Activated CD8-positive, alpha-beta memory T cell treated with anti-CD3 and anti-CD28 coated beads, Interleukin-2, amount 50 U/mL, for 48 hours (primary cell): ENCODE measurements around the gene GPX7.

ENCODE experiments used
- DNase-seq: peaks from one replicate; pipeline ENCODE4 v3.0.0-alpha.2; 2020

Gene GPX7

DNA sequence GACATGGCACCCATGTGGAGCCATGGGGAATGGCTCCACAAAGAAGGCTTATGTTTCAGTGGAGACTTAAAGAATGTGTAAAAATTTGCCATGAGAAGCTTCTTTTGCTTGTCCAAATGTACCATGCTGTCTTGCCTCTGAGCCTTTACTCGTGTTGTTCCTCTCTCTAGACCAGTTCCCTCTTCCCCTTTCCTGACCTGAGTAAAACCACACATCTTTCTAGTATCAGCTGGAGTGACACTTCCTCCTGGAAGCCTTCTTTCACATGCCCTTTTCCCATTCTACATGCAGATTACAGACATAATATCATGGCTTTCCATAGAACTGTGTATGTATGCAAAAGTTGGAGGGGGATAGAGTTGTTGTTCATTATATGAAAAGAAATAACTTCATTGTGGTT lies 13.6 kb upstream of the GPX7 start:
- DNase-seq, result no peak

DNA sequence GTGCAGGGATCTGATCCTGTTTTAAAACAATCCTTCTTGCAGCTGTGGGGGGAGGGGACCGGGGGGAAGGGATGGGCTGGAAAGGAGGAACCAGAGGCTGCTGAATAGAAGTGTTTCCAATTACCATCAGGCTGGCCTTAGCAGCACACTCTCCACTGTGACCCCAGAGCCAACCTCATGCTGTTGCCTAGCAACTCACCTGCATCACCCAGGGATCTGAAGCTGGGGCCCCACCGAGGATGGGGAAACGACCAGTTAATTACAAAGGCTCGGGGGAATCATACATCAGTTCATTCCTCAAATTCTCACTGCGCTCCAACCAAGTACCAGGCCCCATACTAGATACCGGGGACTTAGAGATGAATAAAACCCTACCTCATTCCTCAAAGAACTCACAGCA lies 11.9 kb upstream of the GPX7 start:
- no peak for DNase-seq

DNA sequence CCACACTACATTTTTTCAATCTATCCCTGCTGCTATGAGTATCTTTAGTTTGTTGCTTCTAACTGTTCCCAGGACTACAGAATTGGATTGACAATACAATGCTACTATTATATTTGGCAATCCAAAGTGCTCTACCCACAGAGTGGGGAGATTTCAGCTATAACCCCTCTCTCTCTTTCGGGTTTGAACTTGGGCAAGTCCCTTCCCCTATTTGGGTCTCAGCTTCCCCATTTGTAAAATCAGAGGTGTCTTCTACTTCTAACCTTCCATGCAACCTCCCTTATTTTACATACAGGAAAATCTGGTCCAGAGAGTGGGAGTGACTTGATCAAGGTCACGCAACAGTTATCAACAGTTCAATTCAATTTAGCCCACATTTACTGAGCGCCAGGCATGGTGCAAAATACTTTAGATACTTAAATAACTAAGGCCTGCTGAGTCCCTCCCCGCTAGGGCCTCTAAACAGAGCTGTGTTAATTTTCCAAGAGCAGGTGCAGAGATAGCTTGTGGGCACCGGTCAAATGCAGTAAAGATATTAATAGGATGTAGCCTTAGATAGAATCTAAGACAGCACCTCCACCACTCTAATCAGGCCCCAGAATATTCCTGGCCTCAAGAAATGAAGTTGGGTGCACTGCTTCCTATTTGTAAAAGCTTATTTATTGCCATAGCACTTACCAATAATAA lies 9.4 kb upstream of the GPX7 start:
- no peak for DNase-seq

DNA sequence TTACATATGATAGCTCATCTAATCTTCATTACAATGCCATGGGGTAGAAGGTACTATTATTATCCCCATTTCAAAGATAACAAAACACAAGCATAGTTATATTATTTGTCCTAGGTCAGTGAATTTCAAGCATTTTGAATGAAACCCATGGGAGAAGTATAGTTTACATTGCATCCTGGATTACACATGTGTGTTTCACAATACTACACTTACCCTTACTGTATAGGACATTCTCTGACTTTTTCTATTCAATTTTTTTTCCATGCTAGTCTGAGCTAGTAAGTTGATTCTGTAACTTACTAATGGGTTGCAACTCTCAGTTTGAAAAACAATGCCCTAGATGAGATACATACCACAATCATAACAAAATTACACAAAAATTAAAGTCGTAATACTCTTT lies 8.7 kb upstream of the GPX7 start:
- no peak for DNase-seq

DNA sequence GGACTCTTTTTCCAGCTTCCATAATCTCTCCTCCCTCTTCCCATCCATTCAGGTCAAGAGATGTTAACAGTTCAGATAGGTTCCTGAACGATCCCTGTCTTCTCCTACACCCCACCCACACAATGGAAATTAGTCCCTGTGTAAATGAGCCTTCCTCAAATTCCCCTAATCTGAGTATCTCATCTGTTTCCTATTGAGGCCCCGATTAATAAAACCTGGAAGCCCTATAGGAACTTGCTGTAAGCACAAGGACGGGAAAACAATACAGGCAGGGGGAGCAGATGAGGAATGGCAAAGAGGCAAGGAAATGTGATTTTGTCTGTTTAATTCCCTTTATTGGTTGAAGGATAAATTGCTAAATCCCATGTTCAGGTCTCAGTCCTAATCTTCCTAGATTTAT lies 7.1 kb upstream of the GPX7 start:
- DNase-seq, result no peak

DNA sequence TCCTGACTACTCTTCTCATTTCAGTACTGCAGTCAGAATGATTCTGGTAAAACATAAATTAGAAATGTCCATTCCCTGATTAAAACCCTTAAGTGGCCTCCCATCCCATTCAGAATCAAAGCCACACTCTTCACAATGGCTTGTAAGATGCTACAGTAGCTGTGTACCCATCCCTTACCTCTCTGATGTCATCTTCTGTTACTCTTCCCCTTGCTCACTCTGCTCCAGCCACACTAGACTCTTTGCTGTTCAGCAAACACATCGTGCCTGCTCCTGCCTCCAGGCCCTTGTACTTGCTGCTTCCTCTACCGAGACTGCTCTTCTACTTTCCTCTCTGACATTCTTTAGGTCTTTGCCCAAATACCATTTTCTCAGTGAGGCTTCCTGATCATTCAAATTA lies 4.3 kb upstream of the GPX7 start:
- no peak for DNase-seq

DNA sequence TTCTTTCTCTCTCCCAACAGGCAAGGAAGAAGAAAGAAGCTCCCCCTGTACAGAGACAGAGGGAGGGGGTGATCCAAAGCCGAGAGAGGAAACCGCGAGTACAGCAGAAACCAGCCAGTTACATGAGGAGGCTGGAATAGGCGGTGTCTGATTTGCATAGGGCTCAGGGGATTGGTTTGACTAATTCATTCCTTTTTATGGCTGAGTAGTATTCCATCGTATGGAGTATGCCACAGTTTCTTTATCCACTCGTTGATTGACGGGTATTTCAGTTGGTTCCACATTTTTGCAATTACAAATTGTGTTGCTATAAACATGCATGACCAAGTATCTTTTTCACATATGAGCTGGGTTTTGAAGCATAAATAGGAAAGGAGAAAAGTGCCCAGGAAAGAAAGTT lies 3.4 kb upstream of the GPX7 start:
- no peak for DNase-seq

DNA sequence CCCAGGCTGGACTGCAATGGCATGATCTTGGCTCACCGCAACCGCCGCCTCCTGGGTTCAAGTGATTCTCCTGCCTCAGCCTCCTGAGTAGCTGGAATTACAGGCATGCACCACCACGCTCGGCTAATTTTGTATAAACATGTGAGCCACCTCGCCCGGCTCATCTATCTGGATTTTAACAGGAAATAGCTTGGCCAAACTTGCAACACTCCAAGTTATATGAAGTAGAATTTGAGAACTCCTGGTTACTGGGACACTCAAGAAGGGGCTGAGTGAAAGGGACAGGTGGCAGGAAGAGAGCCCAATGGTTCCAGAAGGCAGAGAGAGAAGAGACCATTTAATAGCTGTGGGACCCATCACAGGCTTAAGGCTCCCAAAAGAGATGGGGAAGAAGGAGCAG lies 2.9 kb upstream of the GPX7 start:
- no peak for DNase-seq

DNA sequence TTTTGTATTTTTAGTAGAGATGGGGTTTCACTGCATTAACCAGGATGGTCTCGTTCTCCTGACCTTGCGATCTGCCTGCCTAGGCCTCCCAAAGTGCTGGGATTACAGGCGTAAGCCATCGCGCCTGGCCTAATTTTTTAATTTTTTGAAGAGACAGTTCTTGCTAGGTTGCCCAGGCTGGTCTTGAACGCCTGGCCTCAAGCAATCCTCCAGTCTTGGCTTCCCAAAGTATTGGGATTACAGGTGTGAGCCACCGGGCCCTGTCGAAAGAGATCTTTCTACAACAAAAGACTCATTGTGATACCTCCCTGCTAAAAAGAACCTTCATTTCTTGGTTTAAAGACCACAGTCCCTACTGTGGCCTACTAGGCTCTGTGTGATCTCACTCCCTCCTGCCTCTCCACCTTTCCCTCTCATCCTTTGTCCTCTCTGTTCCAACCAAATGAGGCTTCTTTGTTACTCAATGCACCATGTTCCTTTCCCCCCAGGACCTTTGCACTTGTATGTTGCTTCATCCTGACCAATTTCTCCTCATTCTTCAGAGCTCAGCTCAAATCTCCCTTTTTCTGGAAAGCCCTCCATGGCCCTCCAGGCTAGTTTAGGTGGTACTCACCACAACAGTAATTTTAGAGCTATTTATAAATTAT lies 1.5 kb upstream of the GPX7 start:
- no peak for DNase-seq

DNA sequence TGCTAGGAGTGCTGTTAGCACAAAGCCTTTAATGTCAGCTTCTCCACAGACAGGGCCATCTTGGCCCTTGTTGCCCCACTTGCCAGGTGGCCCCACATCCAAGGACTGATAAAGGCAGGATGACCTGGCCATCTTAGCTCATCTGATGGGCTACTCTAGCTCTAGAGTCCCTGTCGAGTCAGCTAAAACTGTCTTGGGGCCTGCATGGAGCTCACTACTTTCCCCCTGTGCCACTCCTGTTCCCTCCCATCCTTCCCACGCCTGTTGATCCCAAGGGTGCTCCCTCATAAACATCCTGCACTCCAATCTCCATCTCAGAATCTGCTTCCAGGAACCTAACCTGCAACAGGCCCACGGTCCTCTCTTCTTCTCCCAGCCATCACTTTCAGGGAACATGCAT lies 652 bp upstream of the GPX7 start:
- no peak for DNase-seq

DNA sequence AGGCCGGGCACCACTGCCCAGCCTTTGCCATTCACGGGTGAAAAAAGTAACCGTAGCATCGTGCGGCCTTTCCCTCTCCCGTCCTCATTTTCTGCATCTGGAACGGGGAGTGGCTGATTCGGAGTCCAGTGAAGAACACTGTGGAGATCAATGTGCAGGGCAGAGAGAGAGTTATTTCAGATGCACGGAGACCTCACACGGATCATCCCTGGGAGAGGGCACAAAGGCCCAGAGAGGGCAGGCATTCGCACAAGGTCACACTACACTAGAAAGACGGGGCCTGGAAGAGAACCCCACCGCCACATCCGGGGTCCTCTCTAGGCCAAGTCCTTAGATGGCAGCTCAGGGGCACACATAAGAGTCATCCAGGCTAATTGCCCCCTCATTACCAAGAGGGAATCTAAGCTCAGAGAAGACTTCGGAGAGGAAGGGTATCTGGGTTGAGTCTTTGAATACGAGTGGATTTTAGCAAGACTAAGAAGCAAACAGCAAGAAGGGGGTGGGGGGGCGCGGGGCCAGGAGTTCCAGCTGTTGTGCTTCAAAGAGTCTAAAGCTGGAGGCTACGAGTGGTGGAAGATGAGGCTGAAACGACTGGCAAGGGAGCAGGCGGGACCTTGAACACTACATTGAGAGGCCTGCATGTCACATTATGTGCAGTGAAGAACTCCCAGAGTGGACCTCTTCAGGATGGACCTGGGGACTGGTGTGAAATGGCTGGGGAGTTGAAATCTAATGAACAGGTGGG lies 857 bp downstream of the GPX7 start:
- peak; percentile 66 for DNase-seq

DNA sequence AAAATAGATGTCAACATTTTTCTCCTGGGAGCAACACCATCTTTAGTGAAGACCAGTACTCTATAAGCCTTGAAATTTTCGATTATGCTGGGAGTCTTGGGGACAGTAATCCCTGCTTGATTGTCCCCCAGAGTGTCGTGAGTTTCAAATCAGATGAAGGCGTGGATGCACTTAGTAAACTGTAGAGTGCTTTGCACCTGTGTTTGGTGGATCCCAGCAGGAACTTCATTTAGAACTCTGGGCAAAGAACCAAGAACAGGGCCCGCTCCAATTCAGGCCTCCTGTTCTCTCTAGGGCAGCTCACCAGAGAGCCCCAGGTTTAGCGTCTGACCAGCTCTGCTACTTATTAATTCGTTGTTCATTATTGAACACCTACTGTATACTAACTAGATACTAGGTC lies 1.5 kb downstream of the GPX7 start:
- DNase-seq, result no peak

DNA sequence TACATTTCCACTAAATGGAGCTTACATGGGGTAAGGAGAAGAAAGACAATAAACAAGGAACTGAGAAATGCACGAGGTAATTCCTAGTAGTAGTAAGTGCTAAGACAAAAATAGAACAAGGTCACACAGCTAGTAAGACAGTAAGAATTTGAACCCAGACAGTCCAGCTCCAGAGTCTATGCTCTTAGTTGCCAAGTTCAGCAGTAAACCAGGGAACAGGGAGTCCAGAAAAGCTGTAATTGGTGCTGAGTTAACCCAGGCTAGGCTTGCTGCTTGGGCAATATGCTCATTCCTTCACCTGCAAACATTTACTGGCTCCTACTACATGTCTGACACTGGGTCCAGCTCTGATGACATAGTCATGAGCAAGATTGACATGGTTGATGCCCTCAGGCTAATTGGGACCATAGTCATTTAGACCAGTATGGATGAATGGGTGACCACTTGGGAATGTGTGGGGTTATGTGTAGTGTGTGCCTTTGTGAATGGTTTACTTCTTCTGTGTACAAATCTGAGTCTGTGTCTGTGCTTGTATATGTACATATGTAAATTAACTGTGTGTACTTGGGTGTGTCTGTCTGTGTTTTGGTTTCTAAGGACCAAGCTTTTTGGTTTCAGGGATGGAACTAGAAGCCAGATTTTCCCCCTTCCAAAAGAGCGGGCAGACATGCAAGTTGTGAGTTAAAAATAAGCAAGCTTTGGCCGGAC lies 2.0 kb downstream of the GPX7 start:
- DNase-seq, result no peak

DNA sequence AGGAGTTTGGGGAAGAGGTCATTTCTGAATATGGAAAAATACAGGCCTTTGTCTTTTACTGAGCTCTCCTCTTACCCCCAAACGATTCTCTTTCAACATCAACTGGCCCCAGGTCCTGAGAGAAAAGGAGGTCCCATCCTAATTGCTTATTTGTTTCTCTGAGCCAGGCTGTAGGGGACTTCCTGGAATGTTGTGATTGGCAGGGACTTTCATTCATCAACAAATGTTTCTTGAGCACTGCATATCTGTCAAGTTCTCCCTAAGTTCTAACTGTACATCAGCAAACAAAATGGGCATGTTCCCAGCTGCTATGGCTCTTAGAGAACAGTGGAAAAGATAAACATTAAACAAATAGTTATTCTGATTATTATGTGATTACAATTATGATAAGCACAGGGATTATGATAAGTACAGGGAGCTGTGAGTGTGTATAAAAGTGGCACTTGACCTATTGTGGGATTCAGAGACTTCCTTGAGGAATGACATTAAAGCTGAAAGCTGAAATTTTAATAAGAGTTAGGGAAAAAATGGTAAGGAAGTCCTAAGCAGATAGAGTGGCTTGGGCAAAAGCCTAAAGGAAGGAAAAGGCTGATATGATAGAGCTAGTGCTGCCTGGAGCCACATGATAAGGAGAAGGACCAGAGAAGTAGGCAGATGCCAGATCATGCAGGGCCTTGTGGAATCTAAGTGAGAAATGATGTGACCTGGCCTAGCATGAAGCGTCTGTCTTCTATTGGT lies 11.6 kb downstream of the GPX7 start:
- no peak for DNase-seq

DNA sequence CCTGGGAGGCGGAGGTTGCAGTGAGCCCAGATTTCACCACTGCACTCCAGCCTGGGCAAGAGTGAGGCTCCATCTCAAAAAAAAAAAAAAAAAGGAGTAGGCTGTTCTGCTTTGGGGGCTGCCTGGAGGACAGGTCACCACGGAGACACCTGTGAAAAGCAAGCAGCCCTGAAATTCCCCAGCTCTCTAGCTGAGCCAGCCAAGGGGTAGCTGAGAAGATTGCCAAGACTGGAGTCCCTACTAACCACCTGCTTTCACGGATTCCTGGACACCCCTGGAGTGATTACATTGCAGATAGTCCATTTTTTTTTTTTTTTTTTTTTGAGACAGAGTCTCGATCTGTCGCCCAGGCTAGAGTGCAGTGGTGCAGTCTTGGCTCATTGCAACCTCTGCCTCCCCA lies 12.5 kb downstream of the GPX7 start:
- no peak for DNase-seq

DNA sequence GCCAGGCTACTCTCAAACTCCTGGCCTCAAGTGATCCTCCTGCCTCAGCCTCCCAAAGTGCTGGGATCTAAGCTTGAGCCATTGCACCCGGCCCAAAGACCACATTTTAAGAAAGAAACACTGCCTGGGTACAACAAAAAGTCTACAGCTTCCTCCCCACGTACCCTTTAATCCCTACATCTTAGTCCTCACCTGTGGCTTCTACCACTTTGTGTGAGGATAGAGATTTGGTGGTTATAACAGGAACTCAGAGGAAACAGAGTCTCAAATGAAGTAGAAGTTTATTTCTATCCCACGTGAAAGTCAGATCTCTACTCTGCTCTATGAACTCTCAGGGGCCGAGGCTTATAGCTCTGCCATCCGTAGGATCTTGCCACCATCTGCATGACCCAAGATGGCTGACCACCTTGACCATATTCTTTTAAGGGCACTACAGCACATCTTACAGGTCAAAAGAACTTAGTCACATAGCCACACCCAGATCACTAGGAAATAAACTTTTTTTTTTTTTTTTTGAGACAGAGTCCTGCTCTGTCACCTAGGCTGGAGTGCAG lies 13.4 kb downstream of the GPX7 start:
- no peak for DNase-seq

DNA sequence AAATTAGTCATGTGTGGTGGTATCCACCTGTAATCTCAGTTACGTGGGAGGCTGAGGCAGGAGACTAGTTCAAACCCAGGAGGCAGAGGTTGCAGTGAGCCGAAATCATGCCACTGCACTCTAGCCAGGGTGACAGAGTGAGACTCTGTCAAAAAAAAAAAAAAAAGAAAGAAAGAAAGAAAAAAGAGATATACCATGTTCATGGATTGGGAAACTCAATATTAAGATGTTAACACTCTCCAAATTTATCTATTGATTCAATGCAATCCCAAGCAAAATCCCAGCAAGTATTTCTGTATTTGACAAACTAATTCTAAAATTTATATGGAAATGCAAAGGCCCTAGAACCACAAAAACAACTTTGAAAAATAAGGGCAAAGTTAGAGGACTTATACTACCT lies 19.8 kb downstream of the GPX7 start:
- no peak for DNase-seq

DNA sequence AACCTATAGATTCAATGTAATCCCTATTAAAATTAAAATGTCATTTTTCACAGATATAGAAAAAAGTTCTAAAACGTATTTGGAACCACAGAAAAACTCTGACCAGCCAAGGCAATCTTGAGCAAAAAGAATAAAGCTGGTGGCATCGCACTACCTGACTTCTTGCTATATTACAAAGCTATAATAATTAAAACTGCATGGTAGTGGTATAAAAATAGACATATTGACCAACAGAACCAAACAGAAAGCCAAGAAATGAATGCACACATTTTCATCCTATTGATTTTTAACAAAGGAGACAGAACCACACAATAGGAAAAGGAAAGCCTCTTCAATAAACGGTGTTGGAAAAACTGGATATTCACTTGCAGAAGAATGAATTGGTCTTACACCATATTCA lies 21.6 kb downstream of the GPX7 start:
- no peak for DNase-seq

DNA sequence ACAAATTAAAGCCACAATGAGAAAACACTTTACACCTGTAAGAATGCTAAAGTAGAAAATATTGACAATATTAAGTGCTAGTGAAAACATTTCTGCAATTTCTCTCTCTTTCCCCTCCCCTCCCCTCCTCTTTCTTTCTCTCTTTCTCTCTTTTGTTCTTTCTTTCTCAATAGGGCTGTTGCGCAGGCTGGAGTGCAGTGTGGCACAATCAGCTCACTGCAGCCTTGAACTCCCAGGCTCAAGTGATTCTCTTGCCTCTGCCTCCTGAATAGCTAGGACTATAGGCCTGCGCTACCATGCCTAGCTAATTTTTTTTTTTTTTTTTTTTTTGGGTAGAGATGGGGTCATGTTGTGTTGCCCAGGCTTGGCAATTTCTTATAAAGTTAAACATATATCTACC lies 24.9 kb downstream of the GPX7 start:
- DNase-seq, result no peak

DNA sequence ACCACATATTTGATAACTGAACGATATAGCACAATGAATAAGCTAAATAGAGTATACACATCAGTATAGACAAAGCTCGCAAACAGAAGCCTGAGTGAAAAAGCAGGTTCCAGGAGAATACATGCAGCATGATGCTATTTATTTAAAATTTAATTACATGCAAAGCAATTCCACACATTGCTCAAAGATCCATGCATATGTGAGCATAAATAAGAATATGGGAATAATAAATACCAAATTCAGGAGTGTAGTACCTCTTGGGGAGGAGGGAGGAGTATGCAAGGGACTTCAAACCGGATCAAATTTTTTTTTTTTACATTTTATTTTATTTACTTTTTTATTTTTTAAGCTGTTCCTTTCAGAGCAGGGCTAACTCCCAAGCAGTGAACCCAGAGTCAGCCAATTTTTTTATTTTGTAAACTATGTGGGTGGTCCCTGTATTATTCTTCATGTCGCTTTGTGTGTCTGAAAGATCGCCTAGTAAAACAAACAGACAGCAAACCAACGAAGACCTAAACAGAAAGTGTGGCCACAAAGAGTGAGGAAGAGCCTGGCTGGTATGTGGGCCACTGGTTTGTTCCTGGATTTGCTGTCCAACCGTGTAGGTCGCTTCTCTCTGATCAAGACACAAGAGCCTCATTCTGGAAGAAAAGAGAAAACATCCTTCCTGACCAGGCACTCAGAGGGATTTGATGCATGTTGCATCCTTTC lies 26.6 kb downstream of the GPX7 start:
- no peak for DNase-seq

DNA sequence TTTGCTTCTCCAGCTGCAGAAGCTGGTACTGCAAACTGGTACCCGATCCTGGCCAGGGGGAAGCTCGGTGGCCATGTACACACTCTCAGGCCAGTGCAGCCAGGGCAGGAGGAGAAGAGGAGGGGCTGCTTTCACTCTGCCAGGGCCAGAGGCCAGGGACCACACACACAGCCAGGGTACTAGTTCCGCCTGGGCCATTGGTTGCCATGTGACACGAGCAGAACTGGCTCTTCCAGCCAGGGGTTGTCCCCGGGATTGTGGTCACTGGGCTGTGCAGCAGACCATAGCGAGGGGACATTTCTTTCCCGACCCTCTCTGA lies 27.1 kb downstream of the GPX7 start:
- DNase-seq, result no peak

DNA sequence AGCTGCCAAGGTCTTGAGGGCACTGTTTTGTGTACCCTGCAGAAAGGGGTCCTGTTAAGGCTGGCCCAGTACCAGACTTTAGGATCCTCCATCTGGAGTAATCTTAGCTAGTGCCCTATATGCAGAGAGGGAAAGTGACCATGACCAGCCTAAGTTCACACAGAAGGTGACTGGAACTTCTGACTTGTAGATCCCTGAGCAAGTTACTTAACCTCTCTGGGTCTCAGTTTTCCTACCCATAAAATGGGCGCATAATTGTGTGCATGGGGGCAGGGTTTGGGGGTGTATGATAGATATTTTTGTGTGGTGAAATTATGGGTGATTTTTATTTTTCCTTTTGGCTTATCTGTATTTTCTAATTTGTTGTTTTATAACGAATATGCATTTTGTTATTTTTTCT lies 27.5 kb downstream of the GPX7 start:
- DNase-seq, result no peak
